Endothelial cell of umbilical vein (primary cell): ENCODE measurements around the gene FXYD4. TPM values are rescaled to one million over a fixed set of nuclear protein-coding genes. Genes with fewer than 3 reads are reported as not detected.

Experiments used
- BruUV-seq: library from RNA; stranded (reverse); fragments of 400-500 nt; replicated peaks from 2 replicates; lab custom pipeline; 2021; lab: Mats Ljungman, UMichigan
- CTCF ChIA-PET: fragments of 300-600, 350-600 bp; sonication (Branson Sonifier 250); formaldehyde crosslinking; loops from one replicate; lab custom pipeline; 2021; ENCODE audit warnings: antibody characterized with exemption, inconsistent platforms; lab: Charles Lee
- POLR2A ChIA-PET: fragments of 300-600, 350-600 bp; sonication (Branson Sonifier 250); formaldehyde crosslinking; loops from one replicate; lab custom pipeline; 2021; ENCODE audit warnings: antibody characterized with exemption, inconsistent platforms; lab: Charles Lee
- DNase-seq: peaks from one replicate; pipeline ENCODE4 v3.0.0-alpha.2; 2011; ENCODE audit warnings: low read depth, low spot score
- FAIRE-seq: peaks from 2 replicates; lab custom pipeline; 2011; peaks lifted over from hg19 to GRCh38; lab: Jason Lieb, UNC
- H2AFZ ChIP-seq: 2 replicates; pipeline ENCODE4 v1.6.0; 2012; ENCODE audit warnings: low read depth, low read length, control low read depth, inconsistent platforms
- H3K27ac ChIP-seq: 2 replicates; pipeline ENCODE4 v1.5.1; 2011; ENCODE audit warnings: low read depth, mild to moderate bottlenecking, control low read depth, low read length, moderate library complexity; ENCODE audit not compliant: insufficient read depth
- H3K27me3 ChIP-seq, 2 experiments: 2 replicates each; pipeline versions ENCODE4 v1.6.0 to v1.6.1; 2011; ENCODE audit warnings: low read length in 2 of 2, mixed read lengths in 1 of 2; ENCODE audit not compliant: control insufficient read depth in 2 of 2, insufficient read depth in 2 of 2
- H3K36me3 ChIP-seq, 2 experiments: 2 replicates in 1 of 2; 3 replicates in 1 of 2; pipeline ENCODE4 v1.5.1; 2011; ENCODE audit warnings: low read length in 2 of 2, mild to moderate bottlenecking in 1 of 2, moderate library complexity in 1 of 2; ENCODE audit not compliant: control insufficient read depth in 2 of 2, insufficient read depth in 2 of 2; ENCODE audit errors: extremely low read depth in 1 of 2
- H3K4me1 ChIP-seq: 3 replicates; pipeline ENCODE4 v1.5.1; 2011; ENCODE audit warnings: mild to moderate bottlenecking, low read length; ENCODE audit not compliant: control insufficient read depth, insufficient read depth; ENCODE audit errors: extremely low read depth
- H3K4me2 ChIP-seq: 2 replicates; pipeline ENCODE4 v1.6.1; 2011; ENCODE audit warnings: low read length, control low read depth, mixed read lengths; ENCODE audit not compliant: insufficient read depth
- H3K4me3 ChIP-seq, 3 experiments: fragments of 200-600 bp in 1 of 3; sonication (generic), shearing (Covaris generic) in 1 of 3; replicated peaks in 1 of 3; 2 replicates each; pipeline ENCODE4 v1.5.1; 2011 to 2016; ENCODE audit warnings: control low read depth in 3 of 3, low read length in 3 of 3, mild to moderate bottlenecking in 2 of 3, inconsistent platforms in 1 of 3, low read depth in 1 of 3, moderate library complexity in 1 of 3; ENCODE audit not compliant: insufficient read depth in 1 of 3
- H3K79me2 ChIP-seq: 2 replicates; pipeline ENCODE4 v1.6.0; 2012; ENCODE audit warnings: low read length, inconsistent platforms; ENCODE audit not compliant: control insufficient read depth, insufficient read depth
- H3K9ac ChIP-seq: replicated peaks from 2 replicates; pipeline ENCODE3; 2011; ENCODE audit warnings: low read length, control low read depth; ENCODE audit not compliant: insufficient read depth; ENCODE audit errors: extremely low read depth
- H3K9me1 ChIP-seq: replicated peaks from 3 replicates; pipeline ENCODE4 v1.6.0; 2011; ENCODE audit warnings: mild to moderate bottlenecking, low read length; ENCODE audit not compliant: control insufficient read depth, insufficient read depth; ENCODE audit errors: extremely low read depth
- H3K9me3 ChIP-seq: replicated peaks from 2 replicates; pipeline ENCODE4 v1.5.1; 2012; ENCODE audit warnings: low read length, inconsistent platforms; ENCODE audit not compliant: control insufficient read depth, insufficient read depth
- H4K20me1 ChIP-seq: replicated peaks from 2 replicates; pipeline ENCODE3; 2011; ENCODE audit warnings: mild to moderate bottlenecking, low read length; ENCODE audit not compliant: control insufficient read depth, insufficient read depth; ENCODE audit errors: extremely low read depth
- EZH2 ChIP-seq: IDR thresholded peaks from 2 replicates; pipeline ENCODE4 v1.6.1; 2012; ENCODE audit warnings: borderline replicate concordance, low read depth, mild to moderate bottlenecking, moderate library complexity, low read length, inconsistent platforms; ENCODE audit not compliant: severe bottlenecking
- FOS ChIP-seq: IDR thresholded peaks from 2 replicates; pipeline ENCODE4 v1.6.1; 2011; ENCODE audit warnings: mild to moderate bottlenecking, low read length, moderate library complexity, borderline replicate concordance; ENCODE audit not compliant: insufficient read depth
- GATA2 ChIP-seq: IDR thresholded peaks from 2 replicates; pipeline ENCODE4 v1.7.0; 2011; ENCODE audit warnings: low read depth, mild to moderate bottlenecking, moderate library complexity, mixed read lengths, low read length; ENCODE audit not compliant: insufficient read length, insufficient read depth
- JUN ChIP-seq: IDR thresholded peaks from 2 replicates; pipeline ENCODE4 v1.6.1; 2011; ENCODE audit warnings: borderline replicate concordance, low read depth; ENCODE audit not compliant: insufficient read length, insufficient read depth
- MYC ChIP-seq: IDR thresholded peaks from one replicate; pipeline ENCODE4 v1.6.1; 2011; ENCODE audit warnings: mild to moderate bottlenecking, low read depth, low read length
- POLR2A ChIP-seq: IDR thresholded peaks from 2 replicates; pipeline ENCODE4 v1.6.1; 2012; ENCODE audit warnings: low read depth, mild to moderate bottlenecking, control low read depth, low read length
- POLR2AphosphoS5 ChIP-seq: IDR thresholded peaks from 2 replicates; pipeline ENCODE4 v1.6.1; 2012; ENCODE audit warnings: low read depth, mild to moderate bottlenecking, control low read depth, low read length, moderate library complexity; ENCODE audit not compliant: insufficient read depth
- dilution Hi-C: fragments of 300-500 bp; cut with MboI; formaldehyde crosslinking; loops from one replicate; pipeline ENCODE4 v1.15.0; 2019; ENCODE audit warnings: low sequenced_read_pairs; ENCODE audit not compliant: extremely low pct_ligation_motif_present
- intact Hi-C: fragments of 100-400 bp; cut with micrococcal nuclease; formaldehyde crosslinking; loops from one replicate; pipeline ENCODE4 v1.10.0; 2022
- polyA plus RNA-seq, 4 experiments: library from polyadenylated mRNA; depleted of rRNA in 3 of 4; stranded (reverse) in 3 of 4; unstranded in 1 of 4; fragments of >200 nt; gene quantifications; 2 replicates each; pipeline versions ENCODE4 v1.2.1 to v1.2.3, GENCODE V29; 2011 to 2012; ENCODE audit warnings: missing spikeins in 1 of 4
- total RNA-seq: library from RNA; stranded (reverse); gene quantifications from 2 replicates; pipeline ENCODE4 v1.2.3, GENCODE V29; 2021
- TF ChIP-seq, protein P1 (sequence below), 2 donors: IDR thresholded peaks; 1 replicate in 1 of 2; 2 replicates in 1 of 2; pipeline ENCODE4 v1.5.1; 2011; ENCODE audit warnings: low read length in 2 of 2, mild to moderate bottlenecking in 2 of 2, moderate library complexity in 2 of 2, control low read depth in 1 of 2, inconsistent platforms in 1 of 2, low read depth in 1 of 2; ENCODE audit not compliant: insufficient read depth in 1 of 2; ENCODE audit errors: extremely low read depth in 1 of 2
- TF ChIP-seq, protein P2 (sequence below): IDR thresholded peaks from 2 replicates; pipeline ENCODE4 v1.6.1; 2011; ENCODE audit not compliant: insufficient read depth, insufficient read length

FXYD4 gene
- total and polyA plus RNA-seq, 2 donors (not counting 3 experiments of a cell fraction or from before 2014, with no cell fraction given), result not detected

DNA sequence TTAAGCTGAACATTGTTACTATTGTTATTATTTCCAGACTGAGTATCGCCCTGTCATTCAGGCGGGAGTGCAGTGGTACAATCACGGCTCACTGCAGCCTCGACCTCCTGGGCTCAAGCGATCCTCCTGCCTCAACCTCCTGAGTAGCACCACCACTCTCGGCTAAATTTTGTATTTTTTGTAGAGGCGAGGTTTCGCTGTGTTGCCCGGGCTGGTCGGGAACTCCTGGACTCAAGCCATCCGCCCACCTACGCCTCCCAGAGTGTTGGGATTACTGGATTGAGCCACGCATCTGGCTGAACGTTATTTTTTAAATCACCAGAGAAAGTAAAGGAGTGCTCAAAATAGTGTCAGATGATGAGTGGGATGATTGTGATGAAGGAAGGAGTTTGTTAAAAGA, 38.9 kb downstream of the FXYD4 start:
- DNase-seq, result no peak
- peak overlapping the region; percentile 67 for H3K4me2 ChIP-seq
- ChIA-PET CTCF (no interaction called here), POLR2A (no interaction called here)
- no peaks in the 10 kb centered on the region for H3K27me3 ChIP-seq
- H3K27ac ChIP-seq, result no peak overlapping the region
- H3K36me3 ChIP-seq, result no peaks in the 10 kb centered on the region
- no peak overlapping the region for H3K9ac ChIP-seq
- H3K4me3 ChIP-seq, result peak overlapping the region in 1 of 3 experiments; percentile 75
- BruUV-seq, result no TSS peak
- no peak overlapping the region for H2AFZ ChIP-seq
- H3K4me1 ChIP-seq, result peaks cover 15% of the 10 kb centered on the region
- TF ChIP-seq, protein P1, sequence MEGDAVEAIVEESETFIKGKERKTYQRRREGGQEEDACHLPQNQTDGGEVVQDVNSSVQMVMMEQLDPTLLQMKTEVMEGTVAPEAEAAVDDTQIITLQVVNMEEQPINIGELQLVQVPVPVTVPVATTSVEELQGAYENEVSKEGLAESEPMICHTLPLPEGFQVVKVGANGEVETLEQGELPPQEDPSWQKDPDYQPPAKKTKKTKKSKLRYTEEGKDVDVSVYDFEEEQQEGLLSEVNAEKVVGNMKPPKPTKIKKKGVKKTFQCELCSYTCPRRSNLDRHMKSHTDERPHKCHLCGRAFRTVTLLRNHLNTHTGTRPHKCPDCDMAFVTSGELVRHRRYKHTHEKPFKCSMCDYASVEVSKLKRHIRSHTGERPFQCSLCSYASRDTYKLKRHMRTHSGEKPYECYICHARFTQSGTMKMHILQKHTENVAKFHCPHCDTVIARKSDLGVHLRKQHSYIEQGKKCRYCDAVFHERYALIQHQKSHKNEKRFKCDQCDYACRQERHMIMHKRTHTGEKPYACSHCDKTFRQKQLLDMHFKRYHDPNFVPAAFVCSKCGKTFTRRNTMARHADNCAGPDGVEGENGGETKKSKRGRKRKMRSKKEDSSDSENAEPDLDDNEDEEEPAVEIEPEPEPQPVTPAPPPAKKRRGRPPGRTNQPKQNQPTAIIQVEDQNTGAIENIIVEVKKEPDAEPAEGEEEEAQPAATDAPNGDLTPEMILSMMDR (IDR thresholded peaks at IDR 0.05; ENCODE audit: extremely low read depth in 1 of 2, insufficient read depth in 1 of 2, low read depth in 1 of 2, low read length in 2 of 2), result no peak
- no peak for TF ChIP-seq POLR2A
- TF ChIP-seq JUN, result no peak
- TF ChIP-seq POLR2AphosphoS5, result no peak
- no peak for TF ChIP-seq EZH2
- TF ChIP-seq MYC, result no peak
- no peak for TF ChIP-seq GATA2
- no peak for TF ChIP-seq FOS
- TF ChIP-seq, protein P2, sequence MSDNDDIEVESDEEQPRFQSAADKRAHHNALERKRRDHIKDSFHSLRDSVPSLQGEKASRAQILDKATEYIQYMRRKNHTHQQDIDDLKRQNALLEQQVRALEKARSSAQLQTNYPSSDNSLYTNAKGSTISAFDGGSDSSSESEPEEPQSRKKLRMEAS, result no peak
- H3K9me3 ChIP-seq, result no peaks in the 10 kb centered on the region
- intact Hi-C loops (no loop called here), dilution Hi-C loops (no loop called here)
- no peaks in the 10 kb centered on the region for H3K9me1 ChIP-seq
- no peak for FAIRE-seq
- peaks cover 32% of the 10 kb centered on the region for H3K79me2 ChIP-seq
- no peaks in the 10 kb centered on the region for H4K20me1 ChIP-seq
